Measurements from ENCODE around the gene BACH2. TPM values are rescaled to one million over a fixed set of nuclear protein-coding genes. Genes with fewer than 3 reads are reported as not detected.

BACH2 gene
- total and polyA plus RNA-seq, 2 of the 4 experiments (the other 2 are of a cell fraction), result 1.3 to 1.4 TPM

- Histone ChIP-seq H2BK15ac (ENCODE audit: low read depth, low read length) (no peak overlapping the region), H2AK9ac (replicated peaks; ENCODE audit: low read depth, low read length, poor library complexity) (no peak overlapping the region), H3K27ac (ENCODE audit: insufficient read depth, low read length) (no peak overlapping the region), H3K4me2 (ENCODE audit: low read depth, low read length) (no peak overlapping the region), H2AFZ (replicated peaks; ENCODE audit: low read length, poor library complexity) (no peak overlapping the region), H4K20me1 (ENCODE audit: insufficient read depth, low read length) (no peaks in the 10 kb centered on the region), H4K8ac (ENCODE audit: low read depth in 2 of 2, low read length in 2 of 2) (no peak overlapping the region), H2BK5ac (ENCODE audit: low read depth, low read length, poor library complexity, severe bottlenecking) (no peak overlapping the region), H4K5ac (ENCODE audit: low read depth, low read length) (no peak overlapping the region), H3K23ac (ENCODE audit: low read depth, low read length) (no peak overlapping the region), H4K91ac (ENCODE audit: insufficient read depth, low read depth, low read length) (no peak overlapping the region), H3K4me1 (ENCODE audit: control insufficient read depth, insufficient read depth, low read length) (no peaks in the 10 kb centered on the region), H3K27me3 (ENCODE audit: control insufficient read depth, insufficient read depth, low read length) (no peaks in the 10 kb centered on the region), H2AK5ac (ENCODE audit: low read depth, low read length) (no peak overlapping the region; the same call in 1 of the 2 replicates), H3K9ac (ENCODE audit: low read depth, low read length) (no peak overlapping the region), H3K9me3 (ENCODE audit: control insufficient read depth, insufficient read depth, low read length) (no peaks in the 10 kb centered on the region), H3K14ac (replicated peaks; ENCODE audit: low read depth, low read length) (no peak overlapping the region), H2BK120ac (ENCODE audit: low read depth, low read length) (no peak overlapping the region), H3K36me3 (ENCODE audit: control insufficient read depth, insufficient read depth, low read length) (no peaks in the 10 kb centered on the region), H2BK20ac (ENCODE audit: low read depth, low read length) (no peak overlapping the region), H3K79me1 (ENCODE audit: low read depth in 1 of 2, low read length in 2 of 2) (no peaks in the 10 kb centered on the region), H3K4me3 (ENCODE audit: insufficient read depth, low read depth, low read length) (no peak overlapping the region), H3K18ac (ENCODE audit: low read depth, low read length) (no peak overlapping the region), H3K4ac (ENCODE audit: low read depth, low read length) (no peak overlapping the region), H3K9me1 (ENCODE audit: insufficient read depth, low read length) (no peaks in the 10 kb centered on the region), H3K56ac (ENCODE audit: extremely low read depth, insufficient read depth, low read length) (no peak overlapping the region)
- ChIA-PET POLR2A (ENCODE audit: unreplicated experiment) (no interaction called here), CTCF (no interaction called here)
- ATAC-seq (ENCODE audit: low read depth) (no peak), DNase-seq (no peak)
- in situ Hi-C loops (cut with MboI; ENCODE audit: low sequenced_read_pairs), result no loop called here
- dilution Hi-C loops (cut with HindIII; ENCODE audit: low sequenced_read_pairs, unreplicated experiment), result no loop called here
- BruUV-seq (replicated peaks), result no TSS peak
- intact Hi-C loops (cut with micrococcal nuclease), result no loop called here
- WGBS, 2 experiments (ENCODE audit: extremely low coverage in 2 of 2, insufficient read length in 1 of 2), result 100% methylated on average over 2 of the region's 8 CpGs; no CpG with 5 or more reads in 1 of the 2 experiments
- no peak for TF ChIP-seq FOS (IDR thresholded peaks at IDR 0.05; ENCODE audit: low read depth, low read length)
- TF ChIP-seq MAZ (IDR thresholded peaks at IDR 0.05; ENCODE audit: borderline replicate concordance, low read depth, low read length), result no peak
- no peak for TF ChIP-seq USF2 (IDR thresholded peaks at IDR 0.05; ENCODE audit: low read depth, low read length)
- no peak; the same call in 1 of the 2 replicates for TF ChIP-seq MAFK (IDR thresholded peaks at IDR 0.05; ENCODE audit: low read depth, low read length)
- TF ChIP-seq CTCF (conservative IDR thresholded peaks at IDR 0.05; ENCODE audit: low read depth, low read length), result no peak
- TF ChIP-seq NFE2L2 (IDR thresholded peaks at IDR 0.05; ENCODE audit: low read depth, low read length), result no peak
- TF ChIP-seq RCOR1 (IDR thresholded peaks at IDR 0.05; ENCODE audit: insufficient replicate concordance, low read length), result no peak
- no peak for TF ChIP-seq MXI1 (IDR thresholded peaks at IDR 0.05; ENCODE audit: borderline replicate concordance, low read depth, low read length)
- TF ChIP-seq POLR2A (IDR thresholded peaks at IDR 0.05; ENCODE audit: low read depth, low read length), result no peak
- no peak for TF ChIP-seq SMC3 (IDR thresholded peaks at IDR 0.05; ENCODE audit: low read depth, low read length)
- TF ChIP-seq RFX5 (IDR thresholded peaks at IDR 0.05; ENCODE audit: low read depth, low read length), result no peak
- no peak for TF ChIP-seq CEBPB (IDR thresholded peaks at IDR 0.05; ENCODE audit: low read depth, low read length)
- no peak for TF ChIP-seq ELK1 (IDR thresholded peaks at IDR 0.05; ENCODE audit: borderline replicate concordance, low read depth, low read length)
- no peak for TF ChIP-seq RAD21 (IDR thresholded peaks at IDR 0.05; ENCODE audit: low read length)
- no peak for TF ChIP-seq CHD1 (IDR thresholded peaks at IDR 0.05; ENCODE audit: low read depth, low read length)
- TF ChIP-seq BHLHE40 (IDR thresholded peaks at IDR 0.05; ENCODE audit: low read depth, low read length), result no peak
Observed at GRCh38 chr6:90249458-90249857, 47.2 kb downstream of the BACH2 start.
